HG02759 (cell line): ENCODE data around the gene PSTPIP2.

ENCODE experiments used
- ATAC-seq: cut with Tn5 transposase; IDR thresholded peaks from one replicate; pipeline ENCODE4 v1.9.1; 2021; ENCODE audit warnings: mild to moderate bottlenecking, moderate library complexity; ENCODE audit not compliant: unreplicated experiment

Gene PSTPIP2

GRCh38 chr18:45940724-45941123, 131.3 kb downstream of the PSTPIP2 start:
- no peak for ATAC-seq

- ATAC-seq: no peak
Observed at GRCh38 chr18:45939236-45939635, 132.8 kb downstream of the PSTPIP2 start.

GRCh38 chr18:45938488-45938935, 133.5 kb downstream of the PSTPIP2 start:
- ATAC-seq: no peak

GRCh38 chr18:45935591-45936335, 136.3 kb downstream of the PSTPIP2 start:
- no peak for ATAC-seq
